EH (cell line): Measurements from ENCODE around the gene NFATC1.

Experiments
- DNase-seq: peaks from one replicate; pipeline ENCODE4 v3.0.0-alpha.2; 2015; ENCODE audit warnings: low read depth

Gene NFATC1

GRCh38 chr18:79537758-79538157 lies 142.0 kb downstream of the NFATC1 start:
- DNase-seq = no peak

GRCh38 chr18:79538635-79539034 lies 142.9 kb downstream of the NFATC1 start:
- DNase-seq = no peak

- DNase-seq = no peak
Observed at GRCh38 chr18:79540161-79540903, 144.6 kb downstream of the NFATC1 start.

GRCh38 chr18:79540904-79541282 lies 145.2 kb downstream of the NFATC1 start:
- DNase-seq = no peak

GRCh38 chr18:79542213-79542612 lies 146.5 kb downstream of the NFATC1 start:
- no peak for DNase-seq

GRCh38 chr18:79542876-79543750 lies 147.4 kb downstream of the NFATC1 start:
- no peak for DNase-seq

GRCh38 chr18:79543861-79544385 lies 148.2 kb downstream of the NFATC1 start:
- DNase-seq = no peak

- no peak for DNase-seq
Observed at GRCh38 chr18:79544386-79544963, 148.7 kb downstream of the NFATC1 start.

- no peak for DNase-seq
Observed at GRCh38 chr18:79545255-79545654, 149.5 kb downstream of the NFATC1 start.

- DNase-seq = no peak
Observed at GRCh38 chr18:79545736-79546171, 150.0 kb downstream of the NFATC1 start.

- DNase-seq = no peak
Observed at GRCh38 chr18:79546781-79547272, 151.1 kb downstream of the NFATC1 start.

GRCh38 chr18:79547413-79548076 lies 151.8 kb downstream of the NFATC1 start:
- DNase-seq = no peak

- no peak for DNase-seq
Observed at GRCh38 chr18:79548077-79548450, 152.3 kb downstream of the NFATC1 start.

GRCh38 chr18:79548621-79548985 lies 152.9 kb downstream of the NFATC1 start:
- DNase-seq = no peak

GRCh38 chr18:79548986-79549637 lies 153.4 kb downstream of the NFATC1 start:
- no peak for DNase-seq

GRCh38 chr18:79549638-79550000 lies 153.9 kb downstream of the NFATC1 start:
- no peak for DNase-seq

- DNase-seq = no peak
Observed at GRCh38 chr18:79552140-79552631, 156.5 kb downstream of the NFATC1 start.

GRCh38 chr18:79552696-79553095 lies 157.0 kb downstream of the NFATC1 start:
- no peak for DNase-seq

GRCh38 chr18:79553154-79553553 lies 157.4 kb downstream of the NFATC1 start:
- DNase-seq = no peak

- DNase-seq = no peak
Observed at GRCh38 chr18:79553696-79554095, 158.0 kb downstream of the NFATC1 start.

GRCh38 chr18:79554321-79554720 lies 158.6 kb downstream of the NFATC1 start:
- no peak for DNase-seq
